Right lobe of liver (tissue), 4 donors: Measurements from ENCODE around the gene DLST.

Source experiments
- POLR2A ChIP-seq: fragments of 450-650 bp; IDR thresholded peaks from one replicate; pipeline ENCODE4 v1.6.1; 2017; ENCODE audit warnings: antibody characterized with exemption, mild to moderate bottlenecking
- TF ChIP-seq, protein P1 (sequence below), 4 donors: fragments of 200-600 bp in 3 of 4; fragments of 450-650 bp in 1 of 4; IDR thresholded peaks; one replicate each; pipeline versions ENCODE4 v1.5.1 to v1.8.0; 2016 to 2022; ENCODE audit warnings: antibody characterized with exemption in 4 of 4, mild to moderate bottlenecking in 2 of 4
- donor health status: DM: no; HTN: no; CAD: no.
- donor health status: DM: no; HTN: no; CAD: no.
- donor health status: DM: no; HTN: yes; CAD: no.

- TF ChIP-seq, protein P1, sequence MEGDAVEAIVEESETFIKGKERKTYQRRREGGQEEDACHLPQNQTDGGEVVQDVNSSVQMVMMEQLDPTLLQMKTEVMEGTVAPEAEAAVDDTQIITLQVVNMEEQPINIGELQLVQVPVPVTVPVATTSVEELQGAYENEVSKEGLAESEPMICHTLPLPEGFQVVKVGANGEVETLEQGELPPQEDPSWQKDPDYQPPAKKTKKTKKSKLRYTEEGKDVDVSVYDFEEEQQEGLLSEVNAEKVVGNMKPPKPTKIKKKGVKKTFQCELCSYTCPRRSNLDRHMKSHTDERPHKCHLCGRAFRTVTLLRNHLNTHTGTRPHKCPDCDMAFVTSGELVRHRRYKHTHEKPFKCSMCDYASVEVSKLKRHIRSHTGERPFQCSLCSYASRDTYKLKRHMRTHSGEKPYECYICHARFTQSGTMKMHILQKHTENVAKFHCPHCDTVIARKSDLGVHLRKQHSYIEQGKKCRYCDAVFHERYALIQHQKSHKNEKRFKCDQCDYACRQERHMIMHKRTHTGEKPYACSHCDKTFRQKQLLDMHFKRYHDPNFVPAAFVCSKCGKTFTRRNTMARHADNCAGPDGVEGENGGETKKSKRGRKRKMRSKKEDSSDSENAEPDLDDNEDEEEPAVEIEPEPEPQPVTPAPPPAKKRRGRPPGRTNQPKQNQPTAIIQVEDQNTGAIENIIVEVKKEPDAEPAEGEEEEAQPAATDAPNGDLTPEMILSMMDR (IDR thresholded peaks at IDR 0.05): no peak
- no peak for TF ChIP-seq POLR2A
These were observed 53.6 kb downstream of the DLST start for GRCh38 chr14:74935360-74935680.
